SU-DHL-6 (cell line): Measurements from ENCODE around the gene TNNI2.

Experiments used
- H2AFZ ChIP-seq: fragments of 200-600 bp; sonication (generic); 2 replicates; pipeline ENCODE4 v1.6.1; 2014; ENCODE audit warnings: low read depth, mild to moderate bottlenecking, moderate library complexity, mixed read lengths, antibody characterized with exemption, low read length; ENCODE audit not compliant: severe bottlenecking
- H3F3A ChIP-seq: fragments of 200-600 bp; shearing (Covaris generic); 2 replicates; pipeline ENCODE4 v1.6.0; 2016; ENCODE audit warnings: antibody characterized with exemption, mild to moderate bottlenecking; ENCODE audit not compliant: insufficient read depth
- H3K27ac ChIP-seq: fragments of 200-600 bp; sonication (generic); 2 replicates; pipeline ENCODE4 v1.5.1; 2016; ENCODE audit warnings: low read depth, mild to moderate bottlenecking, low read length, moderate library complexity, mixed read lengths
- H3K27me3 ChIP-seq: fragments of 200-600 bp; sonication (generic), shearing (Covaris generic); 2 replicates; pipeline ENCODE4 v1.6.0; 2014; ENCODE audit warnings: mild to moderate bottlenecking, low read length
- H3K36me3 ChIP-seq: fragments of 200-600 bp; sonication (generic); 2 replicates; pipeline ENCODE4 v1.6.1; 2014; ENCODE audit warnings: mild to moderate bottlenecking, low read length, mixed read lengths
- H3K4me2 ChIP-seq: fragments of 300-600, 200-600 bp; shearing (Covaris generic), sonication (generic); 2 replicates; pipeline ENCODE4 v1.6.0; 2014; ENCODE audit warnings: low read length, low read depth, mild to moderate bottlenecking; ENCODE audit not compliant: poor library complexity, severe bottlenecking
- H3K4me3 ChIP-seq: fragments of 200-600 bp; sonication (generic); 2 replicates; pipeline ENCODE4 v1.5.1; 2014; ENCODE audit warnings: antibody characterized with exemption, low read length, mild to moderate bottlenecking, mixed read lengths; ENCODE audit not compliant: insufficient read depth, poor library complexity, severe bottlenecking
- H3K79me2 ChIP-seq: fragments of 200-600 bp; sonication (generic); 2 replicates; pipeline ENCODE4 v1.6.1; 2014; ENCODE audit warnings: mild to moderate bottlenecking, low read length, moderate library complexity; ENCODE audit not compliant: insufficient read depth
- H3K9ac ChIP-seq: fragments of 200-600 bp; sonication (generic); 2 replicates; pipeline ENCODE4 v1.7.0; 2014; ENCODE audit warnings: mild to moderate bottlenecking, low read length
- H3K9me2 ChIP-seq: fragments of 200-600 bp; sonication (generic); replicated peaks from 2 replicates; pipeline ENCODE4 v1.6.1; 2014; ENCODE audit warnings: low read length; ENCODE audit not compliant: insufficient read depth
- H3K9me3 ChIP-seq: fragments of 200-600 bp; sonication (generic); 2 replicates; pipeline ENCODE4 v1.6.1; 2014; ENCODE audit warnings: low read length, mixed read lengths; ENCODE audit not compliant: insufficient read depth
- H4K20me1 ChIP-seq: fragments of 200-600 bp; sonication (generic); 2 replicates; pipeline ENCODE4 v1.6.1; 2014; ENCODE audit warnings: low read depth, mild to moderate bottlenecking, antibody characterized with exemption, low read length, moderate library complexity, mixed read lengths
- EZH2phosphoT487 ChIP-seq: fragments of 200-600 bp; sonication (generic), shearing (Covaris generic); conservative IDR thresholded peaks from 2 replicates; pipeline ENCODE4 v1.6.1; 2018; ENCODE audit warnings: mild to moderate bottlenecking, antibody characterized with exemption, low read length, moderate library complexity, mixed read lengths
- TF ChIP-seq, protein P1 (sequence below): fragments of 200-600 bp; sonication (generic); IDR thresholded peaks from one replicate; pipeline ENCODE4 v1.5.1; 2017; ENCODE audit warnings: antibody characterized with exemption, mild to moderate bottlenecking, low read length, moderate library complexity; ENCODE audit not compliant: insufficient read depth, poor library complexity, severe bottlenecking

Gene TNNI2

DNA sequence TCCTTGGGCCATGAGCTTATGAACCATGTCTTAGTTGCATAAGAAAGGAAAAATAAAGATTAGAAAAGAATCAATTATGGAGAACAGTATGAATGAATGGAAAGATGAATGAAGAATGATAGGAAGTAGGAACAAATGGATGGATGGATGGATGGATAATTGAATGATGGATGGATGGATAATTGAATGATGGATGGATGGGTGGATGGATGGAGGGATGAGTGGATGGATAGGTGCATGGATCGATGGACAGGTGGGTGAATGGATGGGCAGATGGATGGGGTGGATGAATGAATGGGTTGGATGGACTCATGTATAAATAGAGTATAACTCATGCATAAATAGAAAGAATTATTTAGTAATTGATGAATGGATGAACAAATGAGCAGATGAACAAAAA lies 21.3 kb downstream of the TNNI2 start:
- H3K4me2 ChIP-seq = no peak overlapping the region
- no peak overlapping the region for H2AFZ ChIP-seq
- H4K20me1 ChIP-seq = peaks cover 17% of the 10 kb centered on the region; the same call in 1 of the 2 replicates
- H3K9me3 ChIP-seq = no peaks in the 10 kb centered on the region
- H3K9ac ChIP-seq = no peak overlapping the region
- H3K79me2 ChIP-seq = peaks cover 15% of the 10 kb centered on the region; the same call in 1 of the 2 replicates
- H3K36me3 ChIP-seq = no peaks in the 10 kb centered on the region
- no peaks in the 10 kb centered on the region for H3K9me2 ChIP-seq
- H3F3A ChIP-seq = no peaks in the 10 kb centered on the region
- TF ChIP-seq EZH2phosphoT487 = no peak
- TF ChIP-seq, protein P1, sequence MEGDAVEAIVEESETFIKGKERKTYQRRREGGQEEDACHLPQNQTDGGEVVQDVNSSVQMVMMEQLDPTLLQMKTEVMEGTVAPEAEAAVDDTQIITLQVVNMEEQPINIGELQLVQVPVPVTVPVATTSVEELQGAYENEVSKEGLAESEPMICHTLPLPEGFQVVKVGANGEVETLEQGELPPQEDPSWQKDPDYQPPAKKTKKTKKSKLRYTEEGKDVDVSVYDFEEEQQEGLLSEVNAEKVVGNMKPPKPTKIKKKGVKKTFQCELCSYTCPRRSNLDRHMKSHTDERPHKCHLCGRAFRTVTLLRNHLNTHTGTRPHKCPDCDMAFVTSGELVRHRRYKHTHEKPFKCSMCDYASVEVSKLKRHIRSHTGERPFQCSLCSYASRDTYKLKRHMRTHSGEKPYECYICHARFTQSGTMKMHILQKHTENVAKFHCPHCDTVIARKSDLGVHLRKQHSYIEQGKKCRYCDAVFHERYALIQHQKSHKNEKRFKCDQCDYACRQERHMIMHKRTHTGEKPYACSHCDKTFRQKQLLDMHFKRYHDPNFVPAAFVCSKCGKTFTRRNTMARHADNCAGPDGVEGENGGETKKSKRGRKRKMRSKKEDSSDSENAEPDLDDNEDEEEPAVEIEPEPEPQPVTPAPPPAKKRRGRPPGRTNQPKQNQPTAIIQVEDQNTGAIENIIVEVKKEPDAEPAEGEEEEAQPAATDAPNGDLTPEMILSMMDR = no peak
- no peaks in the 10 kb centered on the region for H3K27me3 ChIP-seq
- no peak overlapping the region for H3K4me3 ChIP-seq
- no peak overlapping the region for H3K27ac ChIP-seq

- no peaks in the 10 kb centered on the region for H3K27me3 ChIP-seq
- no peak overlapping the region for H3K4me2 ChIP-seq
- H3K9me2 ChIP-seq = no peaks in the 10 kb centered on the region
- no peaks in the 10 kb centered on the region for H3K9me3 ChIP-seq
- no peak overlapping the region for H3K9ac ChIP-seq
- H3K27ac ChIP-seq = no peak overlapping the region
- TF ChIP-seq, protein P1 = no peak
- no peak for TF ChIP-seq EZH2phosphoT487
- H4K20me1 ChIP-seq = peaks cover 12% of the 10 kb centered on the region; the same call in 1 of the 2 replicates
- H3K36me3 ChIP-seq = no peaks in the 10 kb centered on the region
- H3F3A ChIP-seq = no peaks in the 10 kb centered on the region
- no peak overlapping the region for H2AFZ ChIP-seq
- no peak overlapping the region for H3K4me3 ChIP-seq
- H3K79me2 ChIP-seq = peaks cover 3% of the 10 kb centered on the region; the same call in 1 of the 2 replicates
Measured at GRCh38 chr11:1861435-1862411, 22.9 kb downstream of the TNNI2 start.

- Histone ChIP-seq H3K27ac (no peak overlapping the region), H3K4me3 (no peak overlapping the region), H3K4me2 (no peak overlapping the region), H3K9ac (no peak overlapping the region), H3K79me2 (peaks cover 3% of the 10 kb centered on the region; the same call in 1 of the 2 replicates), H3K9me2 (no peaks in the 10 kb centered on the region), H3K36me3 (no peaks in the 10 kb centered on the region), H3K9me3 (no peaks in the 10 kb centered on the region), H4K20me1 (peaks cover 12% of the 10 kb centered on the region; the same call in 1 of the 2 replicates), H2AFZ (no peak overlapping the region), H3F3A (no peaks in the 10 kb centered on the region), H3K27me3 (no peaks in the 10 kb centered on the region)
- no peak for TF ChIP-seq EZH2phosphoT487
- TF ChIP-seq, protein P1 = no peak
Measured at GRCh38 chr11:1862588-1863351, 24.0 kb downstream of the TNNI2 start.
